GM18867 (cell line): Measurements from ENCODE around the gene FGF8.
"Not testable (repeated sequence)": the region's sequence is repeated elsewhere in the genome, so short reads cannot be mapped to it uniquely, and the experiment has no call there.

ENCODE experiments used
- ATAC-seq: cut with Tn5 transposase; IDR thresholded peaks from one replicate; pipeline ENCODE4 v1.9.1; 2021; ENCODE audit warnings: mild to moderate bottlenecking, moderate library complexity; ENCODE audit not compliant: unreplicated experiment

Gene FGF8

GRCh38 chr10:101775273-101776160 lies at the start of gene FGF8:
FGF8 (minus strand) TSS chr10:101776114; CDS start chr10:101775900, 214 bp downstream.
- no peak for ATAC-seq

- ATAC-seq, result no peak
Observed at GRCh38 chr10:101824736-101825135, 48.8 kb upstream of the FGF8 start.

- peak; percentile 11 for ATAC-seq
Observed at GRCh38 chr10:101818872-101819633, 43.1 kb upstream of the FGF8 start.

- peak; percentile 86 for ATAC-seq
Observed at GRCh38 chr10:101818119-101818871, 42.4 kb upstream of the FGF8 start, which contains the start of gene OGA. OGA (minus strand) TSS chr10:101818444; CDS start chr10:101818022, 422 bp downstream.

- ATAC-seq, result peak; percentile 2
Observed at GRCh38 chr10:101817337-101818118, 41.6 kb upstream of the FGF8 start.

GRCh38 chr10:101816913-101817336 lies 41.0 kb upstream of the FGF8 start:
- ATAC-seq, result no peak

GRCh38 chr10:101816376-101816775 lies 40.5 kb upstream of the FGF8 start:
- no peak for ATAC-seq

- peak; percentile 30 for ATAC-seq
Observed at GRCh38 chr10:101814466-101815071, 38.7 kb upstream of the FGF8 start.

- no peak for ATAC-seq
Observed at GRCh38 chr10:101812606-101813005, 36.7 kb upstream of the FGF8 start.

- ATAC-seq, result no peak
Observed at GRCh38 chr10:101807158-101807557, 31.2 kb upstream of the FGF8 start.

- ATAC-seq, result no peak
Observed at GRCh38 chr10:101803511-101803910, 27.6 kb upstream of the FGF8 start.

- no peak for ATAC-seq
Observed at GRCh38 chr10:101797403-101798059, 21.6 kb upstream of the FGF8 start.

- ATAC-seq, result no peak
Observed at GRCh38 chr10:101793526-101793925, 17.6 kb upstream of the FGF8 start.

GRCh38 chr10:101789686-101790085 lies 13.8 kb upstream of the FGF8 start:
- no peak for ATAC-seq

- not testable (repeated sequence) for ATAC-seq
Observed at GRCh38 chr10:101789231-101789630, 13.3 kb upstream of the FGF8 start.

- ATAC-seq, result no peak
Observed at GRCh38 chr10:101785801-101786200, 9.9 kb upstream of the FGF8 start.

GRCh38 chr10:101784558-101784957 lies 8.6 kb upstream of the FGF8 start:
- no peak for ATAC-seq

- no peak for ATAC-seq
Observed at GRCh38 chr10:101783736-101784118, 7.8 kb upstream of the FGF8 start.
